Hepatocyte (in vitro differentiated cells): ENCODE results near the gene CD164L2.

ENCODE experiments used
- CTCF ChIP-seq: fragments of 200-600 bp; sonication (generic); IDR thresholded peaks from 2 replicates; pipeline ENCODE4 v1.5.1; 2016; ENCODE audit warnings: antibody characterized with exemption, mild to moderate bottlenecking; ENCODE audit not compliant: poor library complexity
- EZH2 ChIP-seq: fragments of 200-600 bp; sonication (generic); IDR thresholded peaks from 2 replicates; pipeline ENCODE4 v1.6.1; 2016; ENCODE audit warnings: antibody characterized with exemption, mild to moderate bottlenecking, borderline replicate concordance
- EZH2phosphoT487 ChIP-seq: fragments of 200-600 bp; sonication (generic); IDR thresholded peaks from one replicate; pipeline ENCODE4 v1.6.1; 2018; ENCODE audit warnings: antibody characterized with exemption, mild to moderate bottlenecking, low read depth, moderate library complexity; ENCODE audit not compliant: unreplicated experiment, severe bottlenecking

GRCh38 chr1:27343639-27344025 lies 39.5 kb downstream of the CD164L2 start:
- TF ChIP-seq CTCF (no peak), EZH2 (no peak), EZH2phosphoT487 (no peak)
